HG02610 (cell line): ENCODE measurements around the gene PDE4B.
"Not testable (repeated sequence)": the region's sequence is repeated elsewhere in the genome, so short reads cannot be mapped to it uniquely, and the experiment has no call there.

Source experiments
- ATAC-seq: cut with Tn5 transposase; IDR thresholded peaks from one replicate; pipeline ENCODE4 v1.9.1; 2021; ENCODE audit warnings: mild to moderate bottlenecking, moderate library complexity; ENCODE audit not compliant: unreplicated experiment

The PDE4B gene

DNA sequence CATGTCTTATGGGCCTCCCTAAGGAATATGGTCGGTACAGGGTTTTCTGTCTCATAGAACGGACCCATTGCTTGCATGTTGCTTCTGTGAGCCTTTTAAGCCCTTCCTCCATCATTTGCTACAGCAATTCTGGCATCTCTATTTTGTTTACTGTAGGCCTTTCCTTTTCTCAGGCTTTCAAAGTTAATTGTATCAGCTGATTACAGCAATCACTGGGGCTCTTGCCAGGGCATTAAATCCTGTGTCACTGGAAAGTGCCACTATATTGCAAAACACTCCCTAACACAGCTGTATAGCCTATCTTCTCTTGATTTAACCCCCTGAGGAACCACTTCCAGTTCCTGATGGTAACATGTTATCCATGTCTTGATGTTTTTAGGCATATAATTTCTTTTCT, 156.5 kb downstream of the PDE4B start:
- no peak for ATAC-seq

- ATAC-seq = no peak
Observed at GRCh38 chr1:65949933-65950332, 157.2 kb downstream of the PDE4B start.

GRCh38 chr1:65952696-65953095, 160.0 kb downstream of the PDE4B start:
- ATAC-seq = no peak

GRCh38 chr1:65953170-65953569, 160.5 kb downstream of the PDE4B start:
- ATAC-seq = no peak

GRCh38 chr1:65955071-65955470, 162.4 kb downstream of the PDE4B start:
- no peak for ATAC-seq

DNA sequence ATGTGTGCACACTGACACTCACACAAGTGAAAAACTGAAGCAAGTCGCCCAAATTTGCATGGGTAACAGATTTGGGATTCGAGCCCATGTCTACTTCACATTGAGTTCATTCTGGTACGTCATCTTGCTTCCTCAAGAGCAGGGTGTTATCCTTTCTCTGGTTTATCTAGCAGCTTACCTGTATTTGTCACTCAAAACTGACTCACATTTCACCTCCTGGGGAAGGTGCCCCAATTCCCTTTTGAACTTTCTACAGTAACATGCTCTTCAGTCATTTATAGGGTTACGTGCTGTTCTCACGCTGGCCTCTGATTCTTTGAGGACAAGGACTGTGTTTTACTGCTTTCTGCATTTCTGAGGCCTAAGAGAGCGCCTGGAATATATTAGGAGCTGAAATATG, 162.8 kb downstream of the PDE4B start:
- no peak for ATAC-seq

DNA sequence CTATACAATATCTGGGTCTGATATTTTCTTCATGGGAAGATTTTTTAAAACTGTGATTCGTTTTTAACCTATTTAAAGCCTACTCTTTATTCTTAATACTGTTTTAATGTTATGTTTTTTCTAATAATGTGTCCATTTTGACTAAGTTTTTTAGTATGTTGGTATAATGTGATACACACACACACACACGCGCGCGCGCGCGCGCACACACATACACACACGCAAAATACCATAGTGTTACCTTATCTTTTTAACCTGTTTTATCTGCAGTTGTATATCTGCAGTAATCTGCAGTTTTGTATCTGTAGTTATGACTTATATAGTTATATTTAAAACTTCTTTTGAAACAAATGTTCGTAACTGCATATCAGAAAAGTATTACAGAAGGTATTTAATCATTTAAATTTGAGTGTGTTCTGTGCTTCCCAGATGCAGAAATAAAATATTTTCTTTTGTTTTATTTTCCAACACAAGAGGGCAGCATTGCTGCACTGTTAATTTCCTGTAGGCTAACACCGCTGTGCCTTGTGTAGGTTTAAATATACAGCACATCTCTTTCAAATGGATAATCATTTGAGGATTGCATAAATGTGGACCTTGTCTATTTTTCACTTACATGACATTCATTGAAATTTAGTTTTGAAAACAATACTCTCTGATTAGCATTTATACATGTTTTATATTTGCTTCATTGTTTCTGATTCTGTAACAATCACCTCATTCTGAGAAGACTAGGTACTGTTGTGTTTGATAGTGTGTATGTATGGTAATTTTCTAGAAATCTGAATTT, 166.1 kb downstream of the PDE4B start:
- peak; percentile 58 for ATAC-seq

- ATAC-seq = no peak
Observed at GRCh38 chr1:65959896-65960567, 167.3 kb downstream of the PDE4B start.

DNA sequence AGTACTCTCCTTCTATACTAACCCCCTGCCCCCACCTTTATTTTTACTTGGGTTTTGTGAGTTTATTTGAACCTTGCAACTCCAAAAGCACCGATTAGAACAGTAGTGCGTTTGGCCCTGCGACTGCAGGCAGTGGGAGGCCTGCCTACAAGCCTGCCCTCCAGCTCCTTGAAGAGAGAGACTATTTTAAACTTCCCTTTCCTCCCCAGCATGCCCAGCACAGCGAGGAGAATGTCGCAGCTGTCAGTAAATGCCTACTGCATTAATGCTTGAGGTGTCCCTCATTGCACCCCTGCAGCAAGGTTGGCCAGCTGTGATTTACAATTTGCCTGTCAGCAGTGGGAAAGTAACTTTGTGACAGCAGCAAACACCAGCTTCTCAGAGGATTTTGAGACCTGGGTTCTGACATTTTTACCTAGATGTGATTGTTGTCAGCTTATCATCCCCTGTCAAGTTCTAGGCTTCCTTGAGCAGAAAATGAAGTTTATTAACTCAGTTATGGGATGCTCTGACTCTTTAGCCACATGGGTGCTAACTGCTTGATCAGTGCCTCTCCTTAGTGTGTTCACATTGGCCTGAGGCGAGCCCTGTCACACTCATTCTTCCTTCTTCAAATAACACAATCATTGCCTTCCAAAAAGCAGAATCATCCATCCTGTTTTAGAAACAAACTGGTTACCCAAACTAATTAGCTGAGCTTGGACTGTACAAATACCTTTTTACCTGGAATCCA, 170.6 kb downstream of the PDE4B start:
- ATAC-seq = no peak

DNA sequence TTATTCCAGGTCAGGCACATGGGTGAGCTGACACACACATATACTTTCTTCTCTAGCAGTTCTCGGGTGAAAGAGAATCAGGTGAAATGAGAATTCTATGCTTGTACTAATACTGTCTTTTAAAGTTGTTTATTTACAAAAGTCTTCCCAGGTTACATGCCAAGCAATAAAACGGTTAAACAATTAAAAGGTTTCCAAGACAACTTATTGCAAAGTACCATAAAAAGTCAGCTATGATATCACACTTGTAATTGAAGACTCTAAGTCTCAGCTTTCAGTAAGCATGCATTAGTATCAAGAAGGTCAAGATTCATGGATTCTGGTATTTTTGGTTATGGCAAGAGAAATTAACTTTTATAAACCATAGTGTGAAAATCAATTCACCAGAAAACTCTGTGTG, 171.4 kb downstream of the PDE4B start:
- ATAC-seq = no peak

- no peak for ATAC-seq
Observed at GRCh38 chr1:65965112-65965996, 172.7 kb downstream of the PDE4B start.

DNA sequence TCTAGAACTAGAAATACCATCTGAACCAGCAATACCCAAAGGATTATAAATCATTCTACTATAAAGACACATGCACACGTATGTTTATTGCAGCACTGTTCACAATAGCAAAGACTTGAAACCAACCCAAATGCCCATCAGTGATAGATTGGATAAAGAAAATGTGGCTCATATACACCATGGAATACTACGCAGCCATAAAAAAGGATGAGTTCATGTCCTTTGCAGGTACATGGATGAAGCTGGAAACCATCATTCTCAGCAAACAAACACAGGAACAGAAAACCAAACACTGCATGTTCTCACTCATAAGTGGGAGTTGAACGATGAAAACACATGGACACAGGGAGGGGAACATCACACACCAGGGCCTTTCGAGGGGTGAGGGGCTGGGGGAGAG, 174.8 kb downstream of the PDE4B start:
- not testable (repeated sequence) for ATAC-seq

DNA sequence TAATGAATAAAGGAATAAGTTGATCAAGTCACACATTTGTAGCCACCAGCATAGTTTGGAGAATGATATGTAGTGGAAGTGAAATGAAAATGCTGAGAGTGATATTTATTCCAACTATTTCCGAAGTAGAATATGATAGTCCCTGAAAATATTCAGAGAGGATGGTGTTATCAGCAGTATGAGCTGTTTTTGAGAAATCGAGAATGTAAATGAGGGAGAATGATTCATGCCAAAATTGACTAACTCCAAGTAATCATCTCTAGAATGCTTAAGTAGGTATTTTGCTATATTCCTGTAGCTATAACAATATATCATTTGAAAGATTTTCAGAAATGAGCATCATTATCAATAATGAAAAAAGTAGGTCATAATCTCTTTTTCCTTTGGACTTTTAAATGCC, 178.9 kb downstream of the PDE4B start:
- ATAC-seq = no peak

DNA sequence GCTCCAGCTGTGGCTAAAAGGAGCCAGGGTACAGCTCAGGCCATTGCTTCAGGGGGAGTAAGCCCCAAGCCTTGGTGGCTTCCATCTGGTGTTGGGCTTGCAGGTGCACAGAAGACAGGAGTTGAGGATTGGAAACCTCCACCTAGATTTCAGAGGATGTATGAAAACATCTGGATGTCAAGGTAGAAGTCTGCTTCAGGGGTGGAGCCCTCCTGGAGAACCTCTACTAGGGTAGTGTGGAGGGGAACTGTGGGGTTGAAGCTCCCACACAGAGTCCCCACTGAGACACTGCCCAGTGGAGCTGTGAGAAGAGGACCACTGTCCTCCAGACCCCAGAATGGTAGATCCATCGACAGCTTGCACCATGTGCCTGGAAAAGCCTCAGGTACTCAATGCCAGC, 183.0 kb downstream of the PDE4B start:
- no peak for ATAC-seq

DNA sequence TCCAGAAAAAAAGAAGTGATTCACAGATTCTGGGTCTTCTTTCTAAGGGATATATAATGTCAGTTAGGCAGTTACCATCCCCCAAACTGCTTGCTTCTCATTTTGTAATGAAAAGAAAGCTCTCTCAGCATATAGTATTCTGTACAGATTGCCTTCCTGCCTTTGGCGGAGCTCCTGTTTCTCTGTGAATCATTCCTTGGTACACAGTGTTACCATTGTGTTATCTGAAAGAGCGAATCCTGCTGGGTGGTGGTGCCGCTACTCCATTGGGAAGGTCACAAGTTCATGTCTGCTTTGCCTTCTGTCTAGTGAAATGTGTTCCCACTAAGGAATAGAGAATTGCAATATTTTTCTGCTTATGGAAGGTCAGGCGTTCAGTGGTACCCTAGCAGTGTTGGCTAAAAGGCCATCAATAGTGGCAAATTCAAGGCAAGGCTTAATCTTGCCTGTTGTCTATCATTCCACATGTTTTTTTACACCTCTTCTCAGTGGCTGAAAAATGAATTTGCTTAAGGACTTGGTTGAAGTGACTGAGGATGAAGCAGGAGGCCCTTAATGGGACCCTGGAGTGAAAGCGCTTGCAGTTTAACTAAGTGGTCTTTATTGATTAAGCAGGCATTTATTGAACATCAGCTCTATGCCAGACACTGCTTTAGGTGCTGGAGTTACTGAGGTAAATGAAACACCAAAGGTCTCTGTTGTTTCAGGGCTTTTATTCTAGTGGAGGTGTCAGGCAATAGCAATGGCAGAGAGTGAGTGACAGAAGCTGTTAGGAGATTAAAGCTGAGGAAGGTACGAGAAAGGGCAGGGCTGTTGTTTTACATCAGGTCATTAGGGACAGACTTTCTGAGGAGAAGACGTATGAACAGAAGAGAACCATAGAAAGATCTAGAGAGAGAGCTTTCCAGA, 186.7 kb downstream of the PDE4B start:
- no peak for ATAC-seq

GRCh38 chr1:65980237-65980636, 187.5 kb downstream of the PDE4B start:
- ATAC-seq = no peak

DNA sequence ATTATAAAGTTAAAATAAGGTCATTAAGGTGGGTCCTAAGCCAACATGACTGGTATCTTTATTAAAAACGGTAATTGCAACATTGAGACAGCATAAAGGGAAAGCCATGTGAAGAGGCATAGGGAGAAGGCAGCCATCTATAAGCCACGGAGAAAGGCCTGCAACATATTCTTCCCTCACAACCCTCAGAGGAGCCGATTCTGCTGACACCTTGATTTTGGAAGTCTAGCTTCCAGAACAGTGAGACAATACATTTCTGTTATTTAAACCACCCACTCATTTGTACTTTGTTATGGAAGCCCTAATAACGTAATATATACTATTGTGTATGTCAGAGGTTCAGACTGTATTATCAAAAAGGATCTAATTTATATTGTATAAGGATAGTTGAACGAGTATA, 190.8 kb downstream of the PDE4B start:
- ATAC-seq = no peak

- ATAC-seq = no peak
Observed at GRCh38 chr1:65985393-65986066, 192.8 kb downstream of the PDE4B start.

GRCh38 chr1:65986146-65986545, 193.5 kb downstream of the PDE4B start:
- ATAC-seq = no peak
